Peyer's patch (tissue), 4 donors: Measurements from ENCODE around the gene ERGIC3. TPM values are rescaled to one million over a fixed set of nuclear protein-coding genes. Genes with fewer than 3 reads are reported as not detected.

ENCODE experiments used
- DNase-seq, 3 donors: peaks; one replicate each; pipeline ENCODE4 v3.0.0-alpha.2; 2017 to 2019
- H3K27ac ChIP-seq, 4 donors: fragments of 200-600 bp; sonication (generic); one replicate each; pipeline ENCODE4 v1.5.1; 2016 to 2019
- H3K27me3 ChIP-seq, 2 donors: fragments of 200-600 bp; sonication (generic); one replicate each; pipeline ENCODE4 v1.5.1; 2019
- H3K36me3 ChIP-seq, 3 donors: fragments of 200-600 bp; sonication (generic); one replicate each; pipeline ENCODE4 v1.5.1; 2016 to 2019
- H3K4me1 ChIP-seq, 4 donors: fragments of 200-600 bp; sonication (generic); one replicate each; pipeline ENCODE4 v1.5.1; 2016 to 2019
- H3K4me3 ChIP-seq, 4 donors: fragments of 200-600 bp; sonication (generic); 1 replicate in 3 of 4; 2 replicates in 1 of 4; pipeline ENCODE4 v1.5.1; 2016 to 2019; ENCODE audit warnings: mild to moderate bottlenecking in 1 of 4
- H3K9me3 ChIP-seq, 4 donors: fragments of 200-600 bp; sonication (generic); one replicate each; pipeline ENCODE4 v1.5.1; 2016 to 2019; ENCODE audit warnings: mild to moderate bottlenecking in 1 of 4
- CTCF ChIP-seq, 6 experiments: fragments of 450-650 bp in 4 of 6; fragments of 200-600 bp in 2 of 6; sonication (generic) in 1 of 6; IDR thresholded peaks; one replicate each; pipeline ENCODE4 v1.5.1; 2017 to 2019; ENCODE audit warnings: antibody characterized with exemption in 6 of 6, mild to moderate bottlenecking in 3 of 6, moderate library complexity in 1 of 6
- POLR2A ChIP-seq, 2 donors: fragments of 450-650 bp; IDR thresholded peaks; one replicate each; pipeline ENCODE4 v1.5.1; 2017; ENCODE audit warnings: antibody characterized with exemption in 2 of 2, mild to moderate bottlenecking in 2 of 2, moderate library complexity in 2 of 2
- total RNA-seq, 4 donors: library from RNA; depleted of rRNA; stranded (reverse); fragments of >200 nt; gene quantifications; one replicate each; pipeline ENCODE4 v1.1.0, GENCODE V29; 2016

ERGIC3 gene
- total RNA-seq, 4 donors from 2014 or later = 183 to 233 (median 201) TPM

GRCh38 chr20:35600176-35600992 is 58.5 kb downstream of the ERGIC3 start:
- DNase-seq = peak in 1 of 3 donors; percentile 46
- Histone ChIP-seq H3K27me3 (no peaks in the 10 kb centered on the region), H3K4me3 (peak overlapping the region; percentile 26 to 63 (median 56)), H3K4me1 (peaks cover 0 to 18% (median 15%) of the 10 kb centered on the region in 4 donors), H3K36me3 (no peaks in the 10 kb centered on the region), H3K27ac (peak overlapping the region in 1 of 4 donors; percentile 57), H3K9me3 (no peaks in the 10 kb centered on the region)
- TF ChIP-seq POLR2A (IDR thresholded peaks at IDR 0.05) (no peak), CTCF (IDR thresholded peaks at IDR 0.05) (no peak)

GRCh38 chr20:35600993-35601973 is 59.4 kb downstream of the ERGIC3 start:
- H3K4me1 ChIP-seq = peaks cover 0 to 18% (median 15%) of the 10 kb centered on the region in 4 donors
- H3K27ac ChIP-seq = peak overlapping the region in 1 of 4 donors; percentile 57
- H3K27me3 ChIP-seq = no peaks in the 10 kb centered on the region
- H3K36me3 ChIP-seq = no peaks in the 10 kb centered on the region
- no peaks in the 10 kb centered on the region for H3K9me3 ChIP-seq
- H3K4me3 ChIP-seq = peak overlapping the region; percentile 26 to 63 (median 56)
- peak; percentile 70 to 90 (median 82) for DNase-seq
- TF ChIP-seq CTCF (IDR thresholded peaks at IDR 0.05) (peak in 5 of 6 experiments; percentile 6 to 55 (median 48)), POLR2A (IDR thresholded peaks at IDR 0.05) (no peak)

- Histone ChIP-seq H3K27ac (peak overlapping the region in 1 of 4 donors; percentile 57), H3K9me3 (no peaks in the 10 kb centered on the region), H3K4me1 (peaks cover 0 to 18% (median 15%) of the 10 kb centered on the region in 4 donors), H3K4me3 (peak overlapping the region; percentile 26 to 63 (median 56)), H3K36me3 (no peaks in the 10 kb centered on the region), H3K27me3 (no peaks in the 10 kb centered on the region)
- no peak for DNase-seq
- TF ChIP-seq POLR2A (IDR thresholded peaks at IDR 0.05) (no peak), CTCF (IDR thresholded peaks at IDR 0.05) (no peak)
Measured at GRCh38 chr20:35601990-35602389, 60.1 kb downstream of the ERGIC3 start.

GRCh38 chr20:35602851-35603495 is 61.1 kb downstream of the ERGIC3 start:
- H3K27me3 ChIP-seq = no peaks in the 10 kb centered on the region
- H3K4me3 ChIP-seq = no peak overlapping the region
- no peaks in the 10 kb centered on the region for H3K36me3 ChIP-seq
- TF ChIP-seq CTCF (IDR thresholded peaks at IDR 0.05) = no peak
- no peak for TF ChIP-seq POLR2A (IDR thresholded peaks at IDR 0.05)
- H3K27ac ChIP-seq = no peak overlapping the region
- H3K4me1 ChIP-seq = peaks cover 0 to 18% (median 15%) of the 10 kb centered on the region in 4 donors
- DNase-seq = peak in 1 of 3 donors; percentile 33
- no peaks in the 10 kb centered on the region for H3K9me3 ChIP-seq
